IPS-18c (cell line): ENCODE measurements around the gene CLCN5.

Source experiments
- H3K4me3 ChIP-seq: 2 replicates; pipeline ENCODE4 v1.7.0; 2013; ENCODE audit warnings: low read depth, mild to moderate bottlenecking, low read length, moderate library complexity; ENCODE audit not compliant: insufficient read depth
- H3K9me3 ChIP-seq: one replicate; pipeline ENCODE4 v1.6.1; 2013; ENCODE audit warnings: mild to moderate bottlenecking, low read length, moderate library complexity; ENCODE audit not compliant: control insufficient read depth, insufficient read depth

Gene CLCN5

DNA sequence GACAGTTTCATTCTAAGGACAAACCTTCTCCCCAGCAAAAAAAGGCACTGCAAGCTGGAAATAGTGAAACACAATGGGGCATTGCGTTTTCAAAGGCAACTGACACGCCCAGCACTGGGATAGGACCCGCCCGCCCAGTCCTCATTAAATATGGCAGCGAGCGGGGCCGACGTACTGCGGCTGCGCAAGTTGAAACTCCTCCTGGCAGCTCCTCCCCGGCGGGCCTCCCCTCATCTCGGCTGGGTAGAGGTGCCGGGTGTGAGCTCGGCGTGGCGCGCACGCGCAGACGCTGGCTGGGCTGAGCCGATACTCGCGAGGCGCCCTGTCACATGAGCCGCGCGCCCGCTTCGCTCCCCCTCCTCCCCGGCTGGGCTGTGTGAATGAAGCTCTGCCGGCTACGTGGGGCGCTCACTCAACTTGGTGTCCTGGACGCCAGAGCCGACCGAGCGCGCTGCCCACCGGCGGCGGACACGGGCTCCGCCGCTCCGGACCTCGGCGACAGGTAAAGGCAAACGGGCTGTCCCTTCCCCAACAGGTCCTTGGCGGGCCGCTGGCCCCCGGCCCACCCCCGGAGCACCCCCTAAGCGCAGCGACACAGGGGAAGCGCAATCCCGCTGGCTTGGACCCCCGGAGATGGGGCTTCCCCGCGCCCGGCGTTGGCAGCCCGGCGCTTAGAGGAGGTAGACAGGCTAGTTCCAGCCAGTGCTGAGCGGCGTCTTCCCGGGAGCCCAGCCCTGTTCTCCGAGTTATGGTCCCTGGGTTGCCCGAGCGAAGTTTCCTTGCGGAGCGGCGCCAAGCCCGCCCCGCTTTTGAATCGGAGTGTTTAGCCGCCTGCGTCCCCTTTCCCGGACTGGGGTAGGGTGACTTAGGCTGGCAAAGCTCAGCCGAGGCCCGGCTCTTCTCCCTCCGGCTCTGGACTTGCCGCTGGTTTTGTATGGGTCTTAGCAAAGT lies at the start of gene CLCN5:
Gene CLCN5, plus strand, starts transcription at position 306 of the 951 bp plus-strand sequence. CDS start 2,703 bp downstream, outside the sequence.
- Histone ChIP-seq H3K9me3 (peaks cover 2% of the 10 kb centered on the region), H3K4me3 (peak within 1 kb of the TSS; percentile 65)

DNA sequence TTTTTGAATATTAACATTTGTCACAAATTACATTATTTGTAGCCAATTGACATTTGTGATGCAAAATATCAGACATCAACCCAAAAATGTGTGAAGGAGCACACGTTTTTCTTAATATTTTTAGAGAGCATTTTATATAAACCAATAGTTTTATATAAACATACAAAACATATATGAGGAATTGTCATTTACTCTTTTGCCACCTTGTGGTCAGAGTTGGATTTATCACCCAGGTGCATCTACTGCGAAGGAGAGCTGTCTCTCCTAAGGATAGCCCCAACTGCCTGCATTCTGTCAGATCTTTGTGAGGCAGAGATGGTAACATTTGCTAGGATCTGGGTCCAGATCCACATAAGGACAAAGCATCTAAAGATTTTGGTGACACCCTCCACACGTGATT lies 45.6 kb upstream of the CLCN5 start:
- H3K9me3 ChIP-seq = no peaks in the 10 kb centered on the region
- no peak overlapping the region for H3K4me3 ChIP-seq

DNA sequence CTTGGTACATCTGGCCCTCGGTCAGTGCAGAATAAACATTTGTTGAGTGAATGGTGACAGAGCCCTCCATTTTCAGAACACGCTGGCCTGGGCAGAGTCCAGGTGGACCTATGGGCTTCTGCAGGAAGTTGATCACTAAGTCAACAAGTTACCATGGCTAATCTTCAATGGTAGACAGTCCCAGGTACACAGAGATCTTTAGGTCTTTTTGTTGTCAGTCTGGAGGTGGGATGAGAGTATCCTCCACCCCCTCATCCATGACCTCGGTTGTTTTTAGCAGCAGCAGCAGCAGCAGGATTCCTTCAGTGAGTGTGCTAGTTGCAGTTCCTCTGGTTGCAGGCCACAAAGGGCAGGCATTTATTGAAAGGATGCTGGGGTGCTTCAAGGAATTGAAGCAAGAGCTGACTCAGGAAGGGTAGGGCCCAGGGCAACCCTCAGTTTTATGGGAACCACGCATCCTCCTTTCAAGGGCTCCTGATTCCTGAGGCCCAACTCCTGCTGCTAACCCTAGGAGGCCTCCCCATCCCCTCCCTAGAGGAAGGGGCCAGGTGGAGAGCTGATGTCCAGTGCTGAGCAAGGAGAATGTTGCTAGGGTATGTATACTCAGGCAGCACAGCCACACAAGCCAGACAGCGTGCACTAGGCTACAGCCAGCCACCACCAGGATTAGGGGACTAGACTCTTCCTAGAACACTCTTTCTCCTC lies 44.8 kb upstream of the CLCN5 start:
- H3K9me3 ChIP-seq = no peaks in the 10 kb centered on the region

DNA sequence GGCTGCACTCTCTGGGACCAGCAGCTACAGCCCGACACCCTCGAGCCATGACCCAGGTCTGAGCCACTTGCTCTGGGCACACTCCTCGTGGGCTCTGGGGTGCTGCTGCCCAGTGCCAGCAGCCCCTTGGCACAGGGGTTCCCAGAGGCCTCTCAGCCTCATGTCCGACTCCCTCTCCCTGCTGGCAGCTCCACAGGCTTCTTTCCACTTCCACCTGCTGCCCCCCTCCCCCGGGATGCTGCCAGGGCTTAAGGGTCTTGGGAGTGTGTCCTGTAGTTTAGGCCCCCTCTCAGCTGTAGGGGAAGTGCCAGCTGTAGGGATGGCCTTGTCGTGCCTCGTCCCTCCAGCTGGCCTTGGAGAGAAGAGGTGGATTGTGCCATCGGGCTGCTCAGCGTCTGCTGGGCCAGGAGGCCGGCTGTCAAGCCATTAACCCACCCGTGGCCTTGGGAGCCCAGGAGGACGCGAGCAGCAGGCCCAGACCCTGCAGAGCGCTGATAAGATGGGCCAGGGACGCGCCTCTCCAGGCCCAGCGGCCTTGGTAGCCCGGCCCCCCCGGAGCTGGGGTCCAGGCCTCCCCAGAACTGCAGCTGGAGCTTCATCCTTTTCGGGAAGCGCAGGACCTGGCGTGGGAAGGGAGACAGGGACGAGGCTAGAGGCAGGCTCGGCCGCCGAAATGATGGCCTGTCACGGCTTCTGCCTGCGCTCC lies 44.1 kb upstream of the CLCN5 start:
- no peaks in the 10 kb centered on the region for H3K9me3 ChIP-seq
- H3K4me3 ChIP-seq = peak overlapping the region; percentile 60

More for the DNA sequence above, 44.8 kb upstream of the CLCN5 start:
- H3K4me3 ChIP-seq = no peak overlapping the region

DNA sequence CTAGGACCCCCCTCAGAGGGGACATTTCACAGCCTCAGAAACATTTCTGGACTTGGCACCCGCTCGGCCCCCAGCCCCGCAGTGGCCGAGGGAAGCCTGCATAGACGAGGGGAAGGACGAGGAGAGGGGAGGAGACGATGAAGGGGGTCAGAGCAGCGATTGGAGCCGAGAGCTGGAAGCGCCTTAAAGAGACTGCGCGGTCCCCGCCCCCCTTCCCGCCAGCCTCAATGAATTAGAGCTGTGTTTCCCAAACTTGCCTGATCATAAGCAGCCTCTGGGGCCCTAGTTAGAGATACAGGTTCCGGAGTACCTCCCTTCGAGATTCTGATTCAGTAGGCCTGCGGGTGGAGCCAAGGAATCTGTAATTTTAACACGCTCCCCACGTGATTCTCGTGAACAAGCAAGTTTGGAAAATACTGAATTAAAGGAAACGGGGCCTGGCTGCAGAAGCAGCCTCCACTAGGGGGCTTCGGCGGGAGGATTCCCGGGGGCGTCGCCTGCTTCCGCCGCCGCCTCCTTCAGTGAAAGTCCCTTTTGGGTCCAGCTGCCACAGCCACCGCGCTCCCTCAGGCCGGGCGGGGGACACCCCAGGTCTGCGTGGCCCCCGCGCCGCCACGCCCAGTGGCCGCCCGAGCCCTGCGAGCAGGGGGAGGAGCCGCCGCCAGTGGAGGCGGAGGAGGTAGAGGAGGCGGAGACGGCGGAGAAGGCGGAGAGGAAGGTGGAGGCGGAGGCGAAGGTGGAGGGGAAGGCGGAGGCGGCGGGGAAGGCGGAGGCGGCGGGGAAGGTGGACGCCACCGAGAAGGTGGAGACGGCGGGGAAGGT lies 43.4 kb upstream of the CLCN5 start, which contains the start of gene USP27X:
Gene USP27X, plus strand, starts transcription at position 651 of the 822 bp plus-strand sequence. CDS start 824 bp downstream, outside the sequence.
- H3K9me3 ChIP-seq = no peaks in the 10 kb centered on the region
- H3K4me3 ChIP-seq = peak within 1 kb of the TSS; percentile 60

DNA sequence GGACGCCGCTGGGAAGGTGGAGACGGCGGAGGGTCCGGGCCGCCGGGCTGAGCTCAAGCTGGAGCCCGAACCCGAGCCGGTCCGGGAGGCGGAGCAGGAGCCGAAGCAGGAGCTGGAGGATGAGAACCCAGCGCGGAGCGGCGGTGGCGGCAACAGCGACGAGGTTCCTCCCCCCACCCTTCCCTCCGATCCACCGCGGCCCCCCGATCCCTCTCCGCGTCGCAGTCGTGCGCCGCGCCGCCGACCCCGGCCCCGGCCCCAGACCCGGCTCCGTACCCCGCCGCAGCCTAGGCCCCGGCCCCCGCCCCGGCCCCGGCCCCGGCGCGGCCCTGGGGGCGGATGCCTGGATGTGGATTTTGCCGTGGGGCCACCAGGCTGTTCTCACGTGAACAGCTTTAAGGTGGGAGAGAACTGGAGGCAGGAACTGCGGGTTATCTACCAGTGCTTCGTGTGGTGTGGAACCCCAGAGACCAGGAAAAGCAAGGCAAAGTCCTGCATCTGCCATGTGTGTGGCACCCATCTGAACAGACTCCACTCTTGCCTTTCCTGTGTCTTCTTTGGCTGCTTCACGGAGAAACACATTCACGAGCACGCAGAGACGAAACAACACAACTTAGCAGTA lies 42.6 kb upstream of the CLCN5 start:
- Histone ChIP-seq H3K9me3 (peaks cover 2% of the 10 kb centered on the region), H3K4me3 (peak overlapping the region; percentile 60)

DNA sequence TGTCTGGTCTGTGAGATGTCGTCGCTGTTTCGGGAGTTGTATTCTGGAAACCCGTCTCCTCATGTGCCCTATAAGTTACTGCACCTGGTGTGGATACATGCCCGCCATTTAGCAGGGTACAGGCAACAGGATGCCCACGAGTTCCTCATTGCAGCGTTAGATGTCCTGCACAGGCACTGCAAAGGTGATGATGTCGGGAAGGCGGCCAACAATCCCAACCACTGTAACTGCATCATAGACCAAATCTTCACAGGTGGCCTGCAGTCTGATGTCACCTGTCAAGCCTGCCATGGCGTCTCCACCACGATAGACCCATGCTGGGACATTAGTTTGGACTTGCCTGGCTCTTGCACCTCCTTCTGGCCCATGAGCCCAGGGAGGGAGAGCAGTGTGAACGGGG lies 41.7 kb upstream of the CLCN5 start:
- H3K9me3 ChIP-seq = peaks cover 6% of the 10 kb centered on the region
- 0 out of 2 replicates have a peak overlapping the region, but pooled peaks have one; percentile 16 for H3K4me3 ChIP-seq

DNA sequence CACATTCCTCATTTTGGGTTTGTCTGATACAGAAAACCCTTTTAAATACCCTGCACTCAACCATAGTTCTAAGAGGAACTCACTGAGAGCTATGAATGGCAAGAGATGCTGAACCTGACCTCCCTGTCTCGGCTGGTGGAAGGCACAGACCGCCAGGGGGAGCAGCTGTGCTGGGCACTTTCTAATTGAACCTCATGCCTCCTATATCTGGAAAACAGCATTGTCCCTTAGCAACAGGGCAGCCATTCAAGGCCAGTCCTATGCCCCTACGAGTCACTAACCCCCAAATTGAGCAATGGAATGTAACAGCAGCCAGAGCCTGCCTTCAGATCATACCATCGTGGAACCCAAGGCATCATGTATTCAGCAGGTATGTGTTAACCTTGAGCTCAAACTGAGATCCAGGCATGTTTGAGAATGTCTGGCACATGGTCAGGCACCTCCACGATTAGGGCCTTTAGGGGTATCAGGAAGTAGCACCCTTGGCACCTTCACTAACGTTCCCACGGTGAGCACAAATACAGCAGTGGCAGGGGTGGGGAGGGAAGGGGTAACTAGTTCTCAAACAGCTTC lies 38.0 kb upstream of the CLCN5 start:
- Histone ChIP-seq H3K9me3 (peaks cover 9% of the 10 kb centered on the region), H3K4me3 (no peak overlapping the region)

DNA sequence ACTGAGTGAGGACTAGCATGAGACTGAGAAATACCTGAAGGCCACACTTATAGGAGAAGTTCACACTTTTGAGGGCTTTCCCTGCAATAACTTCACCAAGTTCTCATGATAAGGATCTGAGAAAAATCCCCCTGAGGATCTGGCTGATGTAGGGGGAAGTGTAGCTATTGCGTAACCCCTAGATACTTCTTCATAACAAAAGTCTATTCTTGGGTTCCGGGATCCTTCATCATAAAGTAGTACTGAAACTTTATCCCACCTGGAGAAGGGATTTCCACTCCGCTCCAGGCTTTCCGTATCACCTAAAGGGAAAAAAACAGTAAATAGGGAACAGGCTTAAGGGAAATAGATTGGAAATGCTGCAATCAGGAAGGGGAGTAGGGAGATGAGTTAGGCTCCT lies 29.9 kb upstream of the CLCN5 start:
- no peak overlapping the region for H3K4me3 ChIP-seq
- H3K9me3 ChIP-seq = peaks cover 3% of the 10 kb centered on the region

DNA sequence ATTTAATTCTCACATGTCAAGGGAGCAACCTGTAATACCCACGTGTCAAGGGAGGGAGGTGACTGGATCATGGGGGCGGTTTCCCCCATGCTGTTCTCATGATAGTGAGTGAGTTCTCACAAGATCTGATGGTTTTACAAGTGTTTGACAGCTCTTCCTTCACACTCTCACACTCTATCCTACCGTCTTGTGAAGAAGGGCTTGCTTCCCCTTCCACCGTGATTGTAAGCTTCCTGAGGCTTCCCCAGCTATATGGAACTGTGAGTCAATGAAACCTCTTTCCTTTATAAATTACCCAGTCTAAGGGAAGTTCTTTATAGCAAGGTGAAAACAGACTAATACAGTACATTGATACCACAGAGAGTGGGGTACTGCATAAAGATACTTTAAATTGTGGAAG lies 25.4 kb upstream of the CLCN5 start:
- H3K4me3 ChIP-seq = no peak overlapping the region
- H3K9me3 ChIP-seq = peaks cover 6% of the 10 kb centered on the region

DNA sequence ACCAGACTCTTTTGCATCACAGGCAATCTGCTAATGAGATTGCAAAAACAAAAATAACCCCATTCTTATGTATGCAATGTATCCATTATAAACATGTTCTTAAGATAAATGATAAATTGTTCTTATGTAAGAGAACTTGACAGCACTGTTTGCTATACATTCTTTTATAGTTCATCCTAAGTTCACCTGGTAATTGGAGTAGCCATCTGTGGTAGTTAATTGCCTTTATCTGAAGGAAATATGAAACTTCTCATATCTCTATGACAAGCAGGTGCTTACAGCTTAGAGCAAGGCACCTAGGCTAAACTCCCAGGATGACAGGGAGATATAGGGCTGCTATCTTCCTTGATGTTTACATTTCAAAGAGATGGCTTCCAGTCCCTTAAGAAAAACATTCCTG lies 21.3 kb upstream of the CLCN5 start:
- Histone ChIP-seq H3K9me3 (peaks cover 6% of the 10 kb centered on the region), H3K4me3 (no peak overlapping the region)

DNA sequence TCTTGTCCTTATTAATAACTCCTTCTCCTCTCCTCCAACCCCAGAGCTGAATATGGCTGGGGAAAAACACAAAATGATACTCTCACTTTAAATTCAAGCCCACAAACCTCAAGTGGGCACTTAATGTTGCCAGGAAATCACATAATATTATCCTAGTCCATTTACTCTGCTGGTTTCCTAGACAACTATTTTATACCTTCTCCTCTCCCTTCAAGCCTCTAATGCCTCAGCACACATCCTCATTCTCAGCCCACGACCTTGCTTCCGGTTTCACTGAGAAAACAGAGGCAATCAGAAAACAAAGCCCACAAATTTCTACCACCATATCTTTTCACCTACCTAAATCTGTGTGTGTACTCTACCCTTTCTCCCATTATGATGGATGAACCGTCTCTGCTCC lies 12.1 kb upstream of the CLCN5 start:
- peaks cover 2% of the 10 kb centered on the region for H3K9me3 ChIP-seq
- H3K4me3 ChIP-seq = no peak overlapping the region

DNA sequence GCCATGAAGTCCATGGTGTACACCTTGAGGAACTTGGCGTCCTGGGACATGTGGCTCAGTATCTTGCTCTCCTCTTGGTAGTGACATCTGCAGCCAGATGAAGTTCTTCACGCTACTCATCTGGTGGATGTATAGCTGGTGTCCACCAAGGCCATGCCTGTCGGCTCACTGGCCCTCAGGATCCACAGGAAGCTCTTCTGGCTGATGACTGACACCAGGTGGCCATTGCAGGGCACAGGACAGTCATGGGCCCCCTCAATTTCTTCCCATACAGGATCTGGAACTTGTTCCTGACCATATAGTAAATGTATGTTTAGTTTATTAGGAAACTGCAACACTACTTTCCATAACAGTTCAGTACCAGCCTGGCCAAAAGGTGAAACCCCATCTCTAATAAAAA lies 10.3 kb upstream of the CLCN5 start:
- H3K9me3 ChIP-seq = peaks cover 2% of the 10 kb centered on the region
- no peak overlapping the region for H3K4me3 ChIP-seq

DNA sequence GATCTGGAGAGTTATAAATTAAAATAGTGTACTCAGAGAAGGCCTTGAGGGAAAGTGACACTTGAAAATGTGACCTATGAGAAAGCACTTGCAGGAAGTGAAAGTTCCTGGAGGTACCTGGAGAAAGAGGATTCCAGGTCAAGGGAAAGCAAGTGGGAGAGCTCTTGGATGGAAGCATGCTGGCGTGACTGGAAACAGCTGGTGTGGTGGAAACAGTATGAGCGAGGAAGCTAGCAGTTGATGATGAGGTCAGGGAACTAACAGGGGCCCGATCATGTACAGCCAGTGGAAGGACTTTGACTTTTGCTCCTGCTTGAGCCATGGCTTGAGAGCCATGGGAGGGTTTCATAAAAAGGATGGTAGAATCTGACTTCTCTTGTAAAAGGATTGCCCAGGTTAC lies 9.5 kb upstream of the CLCN5 start:
- Histone ChIP-seq H3K4me3 (no peak overlapping the region), H3K9me3 (peaks cover 2% of the 10 kb centered on the region)

DNA sequence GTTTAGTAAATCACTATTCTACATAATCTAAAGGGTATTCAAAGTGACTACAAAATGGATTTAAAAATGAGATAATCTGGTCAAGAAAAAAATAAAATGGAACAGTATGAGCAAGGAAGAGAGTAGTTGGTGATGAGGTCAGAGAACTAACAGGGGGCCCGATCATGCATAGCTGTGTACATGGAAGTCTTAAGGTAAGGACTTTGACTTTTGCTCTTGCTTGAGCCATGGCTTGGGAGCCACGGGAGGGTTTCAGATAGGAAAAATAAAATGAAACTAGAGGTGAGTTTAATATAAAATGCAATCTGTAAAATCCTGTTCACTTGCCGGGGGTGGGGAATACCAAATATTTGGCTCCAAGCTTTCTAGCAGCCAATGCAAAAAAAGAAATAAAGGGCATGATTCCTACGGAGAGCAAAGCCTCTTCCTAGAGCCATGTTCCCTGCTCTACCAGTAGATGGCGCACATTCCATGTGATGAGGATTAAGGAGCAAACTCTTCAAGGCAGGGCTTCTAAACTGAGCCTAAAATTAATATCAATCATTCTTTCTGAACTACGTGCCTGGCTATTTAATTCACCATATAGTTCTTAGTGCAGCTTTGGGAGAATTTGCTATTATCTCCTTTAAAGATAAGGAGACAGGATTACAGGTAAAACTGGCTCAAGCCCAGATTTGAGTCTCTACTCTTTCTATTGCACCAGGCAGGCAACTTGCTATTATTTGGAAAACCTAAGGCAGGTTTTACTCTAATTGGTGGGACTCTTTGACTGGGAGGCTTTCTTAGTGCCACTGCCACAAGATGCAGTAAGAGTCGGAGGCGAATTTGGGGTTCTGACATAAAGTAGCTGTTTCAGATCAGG lies 6.8 kb upstream of the CLCN5 start:
- Histone ChIP-seq H3K4me3 (no peak overlapping the region), H3K9me3 (peaks cover 4% of the 10 kb centered on the region)
